Measurements from ENCODE around the gene MON2. TPM values are rescaled to one million over a fixed set of nuclear protein-coding genes. Genes with fewer than 3 reads are reported as not detected.
A peak's percentile ranks its signal among the peaks of the same experiment; 100 is the strongest.

MON2 gene
- total and polyA plus RNA-seq, 12 donors = 13.9 to 78.2 (median 41.4) TPM

DNA sequence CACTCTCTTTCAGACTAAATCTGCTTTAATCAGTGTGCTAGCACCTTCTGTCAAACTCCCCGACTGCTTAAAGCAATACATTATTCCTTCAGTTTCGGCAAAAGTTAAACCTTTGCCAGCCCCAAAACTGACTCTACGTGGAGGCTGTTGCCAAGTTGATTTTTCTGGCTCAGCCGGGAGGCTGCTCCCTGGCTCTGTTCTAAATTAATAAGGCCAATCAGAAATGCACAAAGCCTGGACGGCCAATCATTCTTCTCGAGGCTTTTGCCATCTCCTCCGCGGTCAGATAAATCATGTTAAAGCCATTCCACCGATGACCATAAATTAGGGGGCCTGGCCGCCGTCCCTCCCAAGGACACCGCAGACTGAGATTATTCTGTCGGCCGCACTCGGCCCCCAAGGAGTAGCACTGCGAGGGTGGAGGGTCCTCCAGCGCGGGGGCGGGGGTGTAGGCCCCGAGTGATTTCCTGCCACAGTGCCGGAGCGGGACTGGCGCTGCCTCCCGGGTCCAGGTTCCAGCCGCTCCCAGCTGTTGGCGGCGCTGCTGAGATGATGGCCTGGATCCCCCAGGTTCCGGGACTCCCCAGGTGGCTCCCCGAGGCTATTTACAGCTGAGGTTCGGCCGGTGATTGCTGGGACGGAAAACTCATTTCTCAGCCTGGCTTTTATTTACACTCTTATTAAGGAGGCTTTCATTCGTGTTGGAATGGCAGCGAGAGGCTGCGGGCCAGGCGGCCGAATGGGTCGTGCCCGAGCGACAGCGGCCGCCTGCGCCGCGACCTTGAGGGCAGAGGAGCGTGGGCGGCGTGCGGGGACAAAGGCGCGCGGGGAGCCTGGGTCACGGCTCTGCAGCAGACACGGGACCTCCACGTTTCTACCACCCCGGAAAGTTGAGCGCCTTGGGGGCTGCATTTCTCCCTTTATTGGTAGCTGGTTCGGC, 165.1 kb downstream of the MON2 start:
- peak; percentile 59 to 87 (median 76) for DNase-seq
- WGBS, 4 donors = 1 to 3% (median 2%) methylated on average over 34 to 58 of the region's 58 CpGs
- intact Hi-C loops (cut with DNase I) = no loop called here

GRCh38 chr12:62632411-62632918, 165.8 kb downstream of the MON2 start:
- H3K27ac ChIP-seq = peak overlapping the region in 2 of 5 donors; percentile 59 to 63
- no peak for TF ChIP-seq POLR2A (IDR thresholded peaks at IDR 0.05)
- TF ChIP-seq, protein P1, sequence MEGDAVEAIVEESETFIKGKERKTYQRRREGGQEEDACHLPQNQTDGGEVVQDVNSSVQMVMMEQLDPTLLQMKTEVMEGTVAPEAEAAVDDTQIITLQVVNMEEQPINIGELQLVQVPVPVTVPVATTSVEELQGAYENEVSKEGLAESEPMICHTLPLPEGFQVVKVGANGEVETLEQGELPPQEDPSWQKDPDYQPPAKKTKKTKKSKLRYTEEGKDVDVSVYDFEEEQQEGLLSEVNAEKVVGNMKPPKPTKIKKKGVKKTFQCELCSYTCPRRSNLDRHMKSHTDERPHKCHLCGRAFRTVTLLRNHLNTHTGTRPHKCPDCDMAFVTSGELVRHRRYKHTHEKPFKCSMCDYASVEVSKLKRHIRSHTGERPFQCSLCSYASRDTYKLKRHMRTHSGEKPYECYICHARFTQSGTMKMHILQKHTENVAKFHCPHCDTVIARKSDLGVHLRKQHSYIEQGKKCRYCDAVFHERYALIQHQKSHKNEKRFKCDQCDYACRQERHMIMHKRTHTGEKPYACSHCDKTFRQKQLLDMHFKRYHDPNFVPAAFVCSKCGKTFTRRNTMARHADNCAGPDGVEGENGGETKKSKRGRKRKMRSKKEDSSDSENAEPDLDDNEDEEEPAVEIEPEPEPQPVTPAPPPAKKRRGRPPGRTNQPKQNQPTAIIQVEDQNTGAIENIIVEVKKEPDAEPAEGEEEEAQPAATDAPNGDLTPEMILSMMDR (IDR thresholded peaks at IDR 0.05) = no peak
- intact Hi-C loops (cut with DNase I) = no loop called here
- no peaks in the 10 kb centered on the region for H3K36me3 ChIP-seq (replicated peaks in 1 of 2)
- no peaks in the 10 kb centered on the region for H3K9me3 ChIP-seq (replicated peaks in 1 of 3)
- WGBS, 4 donors = 2 to 11% (median 5%) methylated on average over 8 to 22 of the region's 22 CpGs
- peak in 6 of 7 donors; percentile 27 to 58 (median 48) for DNase-seq
- peaks cover 0 to 7% of the 10 kb centered on the region in 2 donors for H3K4me1 ChIP-seq (replicated peaks in 1 of 2)
- H3K4me3 ChIP-seq = peak overlapping the region in 2 of 4 donors; percentile 46 to 61
- no peaks in the 10 kb centered on the region for H3K27me3 ChIP-seq

More for the DNA sequence above, 165.1 kb downstream of the MON2 start:
- no peaks in the 10 kb centered on the region for H3K27me3 ChIP-seq
- peak overlapping the region in 2 of 4 donors; percentile 46 to 61 for H3K4me3 ChIP-seq
- peaks cover 0 to 7% of the 10 kb centered on the region in 2 donors for H3K4me1 ChIP-seq (replicated peaks in 1 of 2)
- no peaks in the 10 kb centered on the region for H3K36me3 ChIP-seq (replicated peaks in 1 of 2)
- no peak for TF ChIP-seq POLR2A (IDR thresholded peaks at IDR 0.05)
- TF ChIP-seq, protein P1 (IDR thresholded peaks at IDR 0.05) = peak in 1 of 6 experiments; percentile 15
- no peaks in the 10 kb centered on the region for H3K9me3 ChIP-seq (replicated peaks in 1 of 3)
- H3K27ac ChIP-seq = peak overlapping the region in 4 of 5 donors; percentile 5 to 63 (median 52)

GRCh38 chr12:62635649-62636048, 169.0 kb downstream of the MON2 start:
- intact Hi-C loops (cut with DNase I) = no loop called here

GRCh38 chr12:62637679-62638078, 171.1 kb downstream of the MON2 start:
- H3K36me3 ChIP-seq (replicated peaks in 1 of 2) = no peaks in the 10 kb centered on the region
- H3K9me3 ChIP-seq (replicated peaks in 1 of 3) = no peaks in the 10 kb centered on the region
- peaks cover 0 to 3% of the 10 kb centered on the region in 2 donors for H3K4me1 ChIP-seq (replicated peaks in 1 of 2)
- no peak for DNase-seq
- no peaks in the 10 kb centered on the region for H3K27me3 ChIP-seq
- intact Hi-C loops (cut with DNase I) = no loop called here
- H3K4me3 ChIP-seq = no peak overlapping the region
- no peak overlapping the region for H3K27ac ChIP-seq
- TF ChIP-seq POLR2A (IDR thresholded peaks at IDR 0.05) = no peak
- TF ChIP-seq, protein P1 (IDR thresholded peaks at IDR 0.05) = no peak
- WGBS, 4 donors = 52 to 78% (median 68%) methylated on average over 2 to 5 of the region's 5 CpGs

More at GRCh38 chr12:62635649-62636048, 169.0 kb downstream of the MON2 start:
- Histone ChIP-seq H3K36me3 (replicated peaks in 1 of 2) (no peaks in the 10 kb centered on the region), H3K4me1 (replicated peaks in 1 of 2) (peaks cover 0 to 7% of the 10 kb centered on the region in 2 donors), H3K4me3 (no peak overlapping the region), H3K27me3 (no peaks in the 10 kb centered on the region), H3K27ac (no peak overlapping the region), H3K9me3 (replicated peaks in 1 of 3) (no peaks in the 10 kb centered on the region)
- TF ChIP-seq POLR2A (IDR thresholded peaks at IDR 0.05) = no peak
- TF ChIP-seq, protein P1 (IDR thresholded peaks at IDR 0.05) = no peak
- DNase-seq = no peak
- WGBS, 4 donors = 83 to 95% (median 94%) methylated on average over 1 of the region's 1 CpG
